Left ventricle myocardium superior (tissue), 1 donor: ENCODE measurements around the gene CWC22. TPM values are rescaled to one million over a fixed set of nuclear protein-coding genes. Genes with fewer than 3 reads are reported as not detected.
"Not testable (repeated sequence)": the region's sequence is repeated elsewhere in the genome, so short reads cannot be mapped to it uniquely, and the experiment has no call there.

Experiments
- ATAC-seq: fragments of 200-7000 bp; cut with Tn5 transposase; one replicate; pipeline ENCODE4 v1.9.1; 2020; ENCODE audit warnings: mild to moderate bottlenecking, moderate library complexity
- DNase-seq: peaks from one replicate; pipeline ENCODE4 v3.0.0-alpha.2; 2020
- intact Hi-C: fragments of 100-400 bp; cut with micrococcal nuclease; formaldehyde crosslinking; loops from one replicate; pipeline ENCODE4 v1.11.0; 2022
- long read RNA-seq: library from polyadenylated mRNA; unstranded; transcript quantifications from one replicate; pipeline ENCODE4 v2.0.0, GENCODE V29; 2021
- total RNA-seq: library from RNA; stranded (reverse); fragmentation: NEBNext Ultra II Directional; extraction: Animal tissue kit (Norgen Biotek cat#: 25700); gene quantifications from one replicate; pipeline ENCODE4 v1.2.1, GENCODE V29; 2021
- donor health status: DM: no; HTN: yes; CAD: no; lungs with severe emphysema.

The CWC22 gene
- 13.4 TPM for total RNA-seq
- long read RNA-seq, transcript CWC22-201 (20 exons, 2,392 nt), result major isoform, 15 of 20 reads
- long read RNA-seq, partial matches to known transcripts, result 2 of 20 reads
- long read RNA-seq, other reads (novel, unspliced or antisense), result 3 of 20 reads

GRCh38 chr2:180006781-180007579 lies at the start of gene CWC22:
CWC22 (minus strand) TSS chr2:180007297; CDS start chr2:179993341, 13,956 bp downstream.
- DNase-seq, result peak; percentile 85
- intact Hi-C loops, result no loop called here
- ATAC-seq, result peak; percentile 99

GRCh38 chr2:180056367-180057118 lies 49.4 kb upstream of the CWC22 start:
- intact Hi-C loops, result no loop called here
- no peak for ATAC-seq
- DNase-seq, result no peak

DNA sequence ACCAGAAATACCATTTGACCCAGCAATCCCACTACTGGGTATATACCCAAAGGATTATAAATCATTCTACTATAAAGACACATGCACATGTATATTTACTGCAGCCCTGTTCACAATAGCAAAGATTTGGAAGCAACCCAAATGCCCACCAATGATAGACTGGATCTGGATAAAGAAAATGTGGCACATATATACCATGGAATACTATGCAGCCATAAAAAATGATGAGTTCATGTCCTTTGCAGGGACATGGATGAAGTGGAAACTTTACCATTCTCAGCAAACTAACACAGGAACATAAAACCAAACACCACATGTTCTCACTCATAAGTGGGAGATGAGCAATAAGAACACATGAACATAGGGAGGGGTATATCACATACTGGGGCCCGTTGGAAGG lies 47.5 kb upstream of the CWC22 start:
- intact Hi-C loops, DNase-seq, ATAC-seq: not testable (repeated sequence)

DNA sequence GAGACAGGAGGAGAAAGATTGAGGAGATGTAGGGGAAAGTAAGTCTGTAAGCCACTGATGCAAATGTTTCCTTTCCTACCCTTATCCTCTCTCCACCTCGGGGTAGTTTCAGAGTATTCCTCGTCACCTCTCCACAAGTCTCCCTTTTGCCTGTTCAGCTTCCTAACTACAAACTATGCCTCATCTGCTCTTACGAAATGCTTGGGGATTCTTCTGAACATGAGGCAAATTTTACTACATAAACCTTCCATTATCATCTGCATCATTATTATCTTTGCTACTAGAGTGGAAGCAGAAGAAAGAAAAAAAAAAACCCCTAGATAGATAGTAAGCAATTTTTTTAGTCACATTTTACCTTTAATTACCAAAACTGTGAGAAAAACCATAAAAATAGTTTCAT lies 43.1 kb upstream of the CWC22 start:
- intact Hi-C loops, result no loop called here
- ATAC-seq (no peak), DNase-seq (no peak)

- no peak for ATAC-seq
- intact Hi-C loops, result no loop called here
Observed at GRCh38 chr2:180048251-180048650, 41.2 kb upstream of the CWC22 start.

DNA sequence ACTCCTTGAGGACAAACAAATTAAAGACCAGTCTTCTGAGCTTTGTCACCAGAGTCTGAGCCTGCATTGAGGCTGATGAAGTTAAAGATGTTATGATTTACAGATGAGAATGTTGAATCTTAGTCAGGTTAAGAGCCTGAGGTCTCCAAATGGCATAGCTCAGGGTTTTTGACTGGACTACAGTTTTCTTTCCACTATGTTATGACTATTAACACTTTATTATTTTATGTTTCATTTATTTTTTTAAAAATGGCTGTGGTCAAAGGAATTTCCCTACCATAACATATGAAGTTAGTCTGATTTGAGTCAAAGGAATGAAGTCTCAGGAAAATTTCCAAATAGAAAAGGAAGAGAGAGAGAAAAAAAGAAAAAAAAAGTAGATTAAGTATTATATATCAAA lies 39.7 kb upstream of the CWC22 start:
- intact Hi-C loops, result no loop called here
- no peak for DNase-seq
- no peak for ATAC-seq

More at GRCh38 chr2:180048251-180048650, 41.2 kb upstream of the CWC22 start:
- no peak for DNase-seq

DNA sequence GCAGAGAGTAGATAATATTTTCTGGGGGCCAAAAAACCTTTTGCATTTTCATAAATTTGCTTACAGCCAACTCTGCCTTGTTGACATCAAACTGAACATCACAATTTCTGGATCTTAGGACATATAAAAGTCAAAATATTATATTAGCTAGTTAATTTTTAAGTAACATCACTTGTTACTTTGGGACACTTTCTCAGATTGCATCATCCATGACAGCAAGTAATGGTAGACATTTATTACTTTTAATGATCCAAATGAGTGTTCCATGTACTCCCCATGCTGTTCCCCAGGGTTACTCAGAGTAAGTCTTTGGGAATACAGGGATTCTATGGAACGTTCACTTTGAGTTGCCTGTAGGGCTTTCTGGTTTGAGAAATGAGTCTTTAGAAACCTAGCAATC lies 39.1 kb upstream of the CWC22 start:
- ATAC-seq (no peak), DNase-seq (no peak)
- intact Hi-C loops, result no loop called here

- DNase-seq, result no peak
- intact Hi-C loops, result no loop called here
- ATAC-seq, result peak; percentile 39
Observed at GRCh38 chr2:180040146-180040925, 33.2 kb upstream of the CWC22 start.

DNA sequence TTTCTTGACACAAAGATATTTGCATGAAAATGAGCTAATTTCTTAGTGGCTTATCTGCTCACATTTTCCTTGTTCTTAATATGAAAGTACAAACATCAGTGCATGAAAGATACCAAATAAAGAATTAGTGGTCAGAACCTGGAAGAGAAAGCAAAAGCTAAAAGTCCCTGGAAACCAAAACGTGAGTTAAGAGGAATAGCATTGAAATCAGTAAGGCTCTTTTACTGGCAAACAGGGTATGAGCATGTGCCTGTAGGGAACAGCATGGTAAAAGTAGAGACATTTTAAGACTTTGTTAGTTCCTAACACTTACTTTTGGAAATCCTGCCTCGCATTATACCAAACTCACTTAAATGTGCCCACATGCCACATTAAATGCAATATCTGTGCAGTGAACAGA lies 31.9 kb upstream of the CWC22 start:
- ATAC-seq, result no peak
- intact Hi-C loops, result no loop called here
- no peak for DNase-seq

GRCh38 chr2:180033993-180034894 lies 27.1 kb upstream of the CWC22 start:
- ATAC-seq, result peak; percentile 78
- intact Hi-C loops, result no loop called here
- no peak for DNase-seq

DNA sequence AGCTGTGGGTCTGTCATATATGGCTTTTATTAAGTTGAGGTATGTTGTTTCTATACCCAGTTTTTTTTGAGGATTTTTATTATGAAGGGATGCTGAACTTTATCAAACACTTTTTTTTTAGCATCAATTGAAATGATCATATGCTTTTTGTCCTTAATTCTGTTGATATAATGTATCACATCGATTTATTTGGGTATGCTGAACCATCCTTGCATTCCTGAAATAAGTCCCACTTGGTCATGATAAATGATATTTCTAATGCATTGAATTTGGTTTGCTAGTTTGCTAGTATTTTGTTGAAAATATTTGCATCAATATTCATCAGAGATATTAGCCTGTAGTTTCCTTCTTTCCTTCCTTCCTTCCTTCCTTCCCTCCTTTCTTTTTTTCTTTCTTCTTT lies 22.5 kb upstream of the CWC22 start:
- intact Hi-C loops, result no loop called here
- DNase-seq (no peak), ATAC-seq (no peak)

- no peak for DNase-seq
- no peak for ATAC-seq
- intact Hi-C loops, result no loop called here
Observed at GRCh38 chr2:180021850-180022249, 14.8 kb upstream of the CWC22 start.

GRCh38 chr2:180017784-180018183 lies 10.7 kb upstream of the CWC22 start:
- DNase-seq (peak; percentile 27), ATAC-seq (no peak)
- intact Hi-C loops, result no loop called here

DNA sequence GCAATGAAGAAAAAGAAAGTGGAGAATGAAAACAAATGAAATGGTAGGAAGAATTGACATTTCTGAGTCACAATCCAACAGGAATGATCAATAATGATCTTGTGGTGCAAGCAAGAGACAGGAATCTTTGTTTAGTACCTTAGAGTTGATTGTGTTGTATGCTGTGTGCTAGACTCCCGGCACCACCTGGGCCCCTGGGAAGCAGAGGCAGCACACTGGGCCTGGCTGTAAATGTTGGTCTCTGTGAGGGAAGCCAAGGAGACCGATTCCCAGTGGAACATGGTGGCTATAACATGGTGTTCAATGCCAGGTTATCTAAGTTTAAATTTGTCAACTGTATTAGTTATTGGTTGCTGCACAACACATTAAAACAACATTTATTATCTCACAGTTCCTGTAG lies 9.8 kb upstream of the CWC22 start:
- ATAC-seq, result no peak
- intact Hi-C loops, result no loop called here
- no peak for DNase-seq

- intact Hi-C loops, result no loop called here
- ATAC-seq, result no peak
- DNase-seq, result no peak
Observed at GRCh38 chr2:180015951-180016709, 9.0 kb upstream of the CWC22 start.

- intact Hi-C loops, result no loop called here
- no peak for DNase-seq
- ATAC-seq, result no peak
Observed at GRCh38 chr2:180012523-180012922, 5.4 kb upstream of the CWC22 start.

DNA sequence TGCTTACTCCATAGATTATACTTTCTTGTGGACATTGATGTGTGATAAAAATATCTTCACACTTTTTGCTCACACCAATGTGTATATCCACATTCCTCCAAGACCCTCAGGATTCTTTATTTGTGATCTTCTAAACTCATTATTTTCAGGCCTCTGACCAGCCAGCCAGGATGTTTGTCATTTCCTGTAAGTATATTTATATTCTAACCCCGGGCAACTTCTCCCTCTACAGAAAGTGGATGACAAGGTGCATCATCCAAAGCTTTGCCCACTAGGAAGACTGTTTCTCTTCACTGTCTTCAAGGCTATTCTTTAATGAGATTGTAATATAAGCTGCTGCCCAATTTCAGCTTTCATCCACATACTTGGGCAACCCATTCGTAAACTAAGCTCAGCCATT lies 3.6 kb upstream of the CWC22 start:
- intact Hi-C loops, result no loop called here
- DNase-seq, result no peak
- no peak for ATAC-seq

DNA sequence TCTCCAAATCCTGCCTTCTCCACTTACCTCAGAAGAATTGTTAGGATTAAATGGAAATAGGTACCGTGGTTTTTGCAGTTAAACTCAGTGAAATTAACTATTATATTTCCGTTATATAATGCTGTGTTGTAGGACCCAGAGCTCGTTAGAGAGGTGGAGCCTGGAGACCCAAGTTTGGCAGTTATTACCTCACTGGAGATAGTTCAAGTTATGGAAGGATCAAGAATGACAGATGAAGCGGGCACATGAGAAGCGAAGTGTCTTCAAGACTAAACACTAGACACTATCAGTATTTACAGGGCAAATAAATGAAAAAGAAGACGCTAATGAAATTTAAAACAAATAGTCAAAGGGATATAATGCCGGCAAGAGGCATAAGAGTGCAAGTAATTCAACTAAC lies 866 bp downstream of the CWC22 start:
- no peak for ATAC-seq

More for the DNA sequence above, 866 bp downstream of the CWC22 start:
- no peak for DNase-seq
- intact Hi-C loops, result no loop called here
